DND-41 (cell line): Measurements from ENCODE around the gene CMBL.
"Not testable (repeated sequence)": the region's sequence is repeated elsewhere in the genome, so short reads cannot be mapped to it uniquely, and the experiment has no call there.

Experiments used
- ATAC-seq: fragments of 200-7000 bp; cut with Tn5 transposase; 3 replicates; pipeline ENCODE4 v1.9.1; 2021; ENCODE audit warnings: low read depth; ENCODE audit not compliant: insufficient read depth
- DNase-seq: peaks from one replicate; pipeline ENCODE4 v3.0.0-alpha.2; 2020
- H2AFZ ChIP-seq: 2 replicates; pipeline ENCODE4 v1.6.0; 2012; ENCODE audit warnings: low read depth, low read length
- H3K27ac ChIP-seq: 2 replicates; pipeline ENCODE4 v1.5.1; 2012; ENCODE audit warnings: low read length, inconsistent platforms
- H3K27me3 ChIP-seq: fragments of 200-600 bp; sonication (generic); 2 replicates; pipeline ENCODE4 v1.6.0; 2012; ENCODE audit warnings: low read length, mild to moderate bottlenecking, inconsistent platforms; ENCODE audit not compliant: insufficient read depth, poor library complexity
- H3K36me3 ChIP-seq: 2 replicates; pipeline ENCODE4 v1.5.1; 2012; ENCODE audit warnings: low read length, inconsistent platforms; ENCODE audit not compliant: insufficient read depth
- H3K4me1 ChIP-seq: 2 replicates; pipeline ENCODE4 v1.5.1; 2012; ENCODE audit warnings: mild to moderate bottlenecking, low read length; ENCODE audit not compliant: insufficient read depth
- H3K4me2 ChIP-seq: 2 replicates; pipeline ENCODE4 v1.6.0; 2012; ENCODE audit warnings: mild to moderate bottlenecking, moderate library complexity, low read length, inconsistent platforms; ENCODE audit not compliant: insufficient read depth
- H3K4me3 ChIP-seq, 2 experiments: fragments of 200-600 bp in 1 of 2; shearing (Covaris generic) in 1 of 2; 2 replicates each; pipeline ENCODE4 v1.5.1; 2012 to 2016; ENCODE audit warnings: inconsistent platforms in 2 of 2, low read length in 2 of 2, mild to moderate bottlenecking in 2 of 2, low read depth in 1 of 2, moderate library complexity in 1 of 2
- H3K79me2 ChIP-seq: 2 replicates; pipeline ENCODE4 v1.6.0; 2012; ENCODE audit warnings: low read length, inconsistent platforms; ENCODE audit not compliant: insufficient read depth
- H3K9ac ChIP-seq: 2 replicates; pipeline ENCODE4 v1.6.0; 2012; ENCODE audit warnings: low read depth, mild to moderate bottlenecking, inconsistent platforms, low read length, moderate library complexity
- H3K9me3 ChIP-seq: 2 replicates; pipeline ENCODE4 v1.5.1; 2012; ENCODE audit warnings: low read length, moderate library complexity, mild to moderate bottlenecking, inconsistent platforms; ENCODE audit not compliant: insufficient read depth, severe bottlenecking
- H4K20me1 ChIP-seq: 2 replicates; pipeline ENCODE4 v1.6.0; 2012; ENCODE audit warnings: low read length; ENCODE audit not compliant: insufficient read depth
- EZH2 ChIP-seq: IDR thresholded peaks from 3 replicates; pipeline ENCODE4 v1.6.1; 2012; ENCODE audit warnings: borderline replicate concordance, low read depth, mild to moderate bottlenecking, moderate library complexity, low read length, inconsistent platforms; ENCODE audit not compliant: severe bottlenecking
- TF ChIP-seq, protein P1 (sequence below): IDR thresholded peaks from 2 replicates; pipeline ENCODE4 v1.5.1; 2012; ENCODE audit warnings: borderline replicate concordance, low read length, moderate library complexity, mild to moderate bottlenecking; ENCODE audit not compliant: poor library complexity, severe bottlenecking; ENCODE audit errors: extremely low read depth

CMBL gene

DNA sequence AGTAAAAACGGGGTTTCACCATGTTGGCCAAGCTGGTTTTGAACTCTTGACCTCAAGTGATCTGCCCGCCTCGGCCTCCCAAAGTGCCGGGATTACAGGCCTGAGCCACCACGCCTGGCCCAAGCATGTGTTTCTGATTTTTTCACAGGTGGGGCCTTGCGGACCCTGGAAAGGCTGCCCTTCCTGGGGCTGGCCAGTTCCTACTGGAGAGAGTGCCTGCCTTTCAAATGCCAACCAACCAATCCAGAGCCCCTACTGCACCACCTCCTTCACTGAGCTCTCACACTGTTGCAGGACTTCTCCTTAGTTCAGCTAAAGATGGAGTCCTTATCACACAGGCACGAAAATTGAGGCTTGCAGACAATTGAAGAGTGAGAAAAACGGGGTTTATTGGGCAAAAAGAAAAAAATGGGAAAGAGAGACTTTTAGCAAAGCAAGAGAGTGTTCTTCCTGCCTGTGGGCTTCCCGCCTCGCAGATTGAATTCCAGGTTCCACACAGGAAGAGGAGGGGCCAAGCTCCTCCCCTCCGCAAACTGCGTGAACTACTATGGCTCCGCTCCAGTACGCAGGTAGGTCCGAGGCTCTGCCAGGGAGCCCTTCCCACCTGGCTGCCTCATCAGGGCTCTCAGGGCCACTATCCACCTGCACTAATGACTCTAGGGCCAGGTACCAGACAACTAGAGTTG is 8.3 kb upstream of the CMBL start:
- H3K27me3 ChIP-seq = no peaks in the 10 kb centered on the region
- no peaks in the 10 kb centered on the region for H3K79me2 ChIP-seq
- TF ChIP-seq, protein P1, sequence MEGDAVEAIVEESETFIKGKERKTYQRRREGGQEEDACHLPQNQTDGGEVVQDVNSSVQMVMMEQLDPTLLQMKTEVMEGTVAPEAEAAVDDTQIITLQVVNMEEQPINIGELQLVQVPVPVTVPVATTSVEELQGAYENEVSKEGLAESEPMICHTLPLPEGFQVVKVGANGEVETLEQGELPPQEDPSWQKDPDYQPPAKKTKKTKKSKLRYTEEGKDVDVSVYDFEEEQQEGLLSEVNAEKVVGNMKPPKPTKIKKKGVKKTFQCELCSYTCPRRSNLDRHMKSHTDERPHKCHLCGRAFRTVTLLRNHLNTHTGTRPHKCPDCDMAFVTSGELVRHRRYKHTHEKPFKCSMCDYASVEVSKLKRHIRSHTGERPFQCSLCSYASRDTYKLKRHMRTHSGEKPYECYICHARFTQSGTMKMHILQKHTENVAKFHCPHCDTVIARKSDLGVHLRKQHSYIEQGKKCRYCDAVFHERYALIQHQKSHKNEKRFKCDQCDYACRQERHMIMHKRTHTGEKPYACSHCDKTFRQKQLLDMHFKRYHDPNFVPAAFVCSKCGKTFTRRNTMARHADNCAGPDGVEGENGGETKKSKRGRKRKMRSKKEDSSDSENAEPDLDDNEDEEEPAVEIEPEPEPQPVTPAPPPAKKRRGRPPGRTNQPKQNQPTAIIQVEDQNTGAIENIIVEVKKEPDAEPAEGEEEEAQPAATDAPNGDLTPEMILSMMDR = no peak
- TF ChIP-seq EZH2 = no peak
- ATAC-seq = no peak
- H3K4me3 ChIP-seq = no peak overlapping the region
- H3K4me2 ChIP-seq = no peak overlapping the region
- H3K9ac ChIP-seq = no peak overlapping the region
- no peaks in the 10 kb centered on the region for H3K9me3 ChIP-seq
- H3K36me3 ChIP-seq = no peaks in the 10 kb centered on the region
- no peak overlapping the region for H2AFZ ChIP-seq
- no peaks in the 10 kb centered on the region for H4K20me1 ChIP-seq
- no peak overlapping the region for H3K27ac ChIP-seq
- H3K4me1 ChIP-seq = no peaks in the 10 kb centered on the region
- no peak for DNase-seq

DNA sequence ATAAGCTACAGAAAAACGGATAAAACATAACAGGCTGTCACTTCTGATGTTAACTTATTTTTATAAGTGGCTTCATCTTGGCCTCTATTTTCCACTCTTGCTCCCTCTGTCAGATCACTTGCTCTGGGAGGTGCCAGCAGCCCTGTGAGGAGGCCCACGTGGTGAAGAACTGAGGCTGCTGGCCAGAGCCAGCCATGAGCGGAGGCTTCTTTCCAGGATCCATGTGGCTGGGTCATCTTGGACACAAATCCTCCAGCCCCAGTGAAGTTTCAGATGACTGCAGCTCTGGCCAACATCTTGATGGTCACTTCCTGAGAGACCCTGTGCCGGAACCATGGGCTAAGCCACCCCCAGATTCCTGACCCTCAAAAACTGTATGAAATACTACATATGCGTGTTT is 7.5 kb upstream of the CMBL start:
- Histone ChIP-seq H3K27me3 (no peaks in the 10 kb centered on the region), H4K20me1 (no peaks in the 10 kb centered on the region), H3K4me1 (no peaks in the 10 kb centered on the region), H3K4me3 (no peak overlapping the region), H2AFZ (no peak overlapping the region), H3K27ac (no peak overlapping the region), H3K4me2 (no peak overlapping the region), H3K36me3 (no peaks in the 10 kb centered on the region), H3K9ac (no peak overlapping the region), H3K9me3 (no peaks in the 10 kb centered on the region), H3K79me2 (no peaks in the 10 kb centered on the region)
- ATAC-seq (no peak), DNase-seq (no peak)
- TF ChIP-seq, protein P1 = no peak
- no peak for TF ChIP-seq EZH2

DNA sequence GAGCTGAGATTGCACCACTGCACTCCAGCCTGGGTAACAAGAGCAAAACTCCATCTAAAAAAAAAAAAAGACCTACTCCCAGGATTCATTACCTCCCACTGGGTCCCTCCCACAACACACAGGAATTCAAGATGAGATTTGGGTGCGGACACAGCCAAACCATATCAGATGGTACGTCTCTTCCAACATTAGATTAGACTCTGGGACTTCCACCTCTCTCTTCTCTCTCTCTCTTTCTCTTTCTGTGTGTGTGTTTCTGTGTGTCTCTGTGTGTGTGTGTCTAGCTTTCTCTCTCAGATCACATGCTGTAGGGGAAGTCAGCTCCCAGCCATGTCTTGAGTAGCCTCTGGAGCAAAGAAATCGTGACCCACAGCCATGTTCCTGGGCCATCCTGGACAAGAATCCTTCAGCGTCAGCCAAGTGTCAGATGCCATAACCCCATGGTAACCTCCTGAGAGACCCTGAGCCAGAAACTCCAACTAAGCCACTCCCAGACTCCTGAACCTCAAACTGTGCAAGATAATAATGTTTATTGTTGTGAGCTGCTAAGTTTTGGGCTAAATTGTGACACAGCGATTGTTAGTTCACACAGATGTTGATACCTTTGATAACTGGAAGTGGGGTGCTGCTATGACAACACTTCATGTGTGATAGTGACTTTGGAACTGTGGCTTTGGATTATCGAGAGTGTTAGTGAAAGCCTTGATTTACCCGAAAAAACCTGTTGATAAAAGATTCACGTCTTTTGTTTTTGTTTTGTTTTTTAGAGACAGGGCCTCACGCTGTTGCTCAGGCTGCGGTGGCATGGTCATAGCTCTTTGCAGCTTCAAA is 4.1 kb upstream of the CMBL start:
- H3K4me2 ChIP-seq = no peak overlapping the region
- no peak overlapping the region for H3K4me3 ChIP-seq
- H3K9ac ChIP-seq = no peak overlapping the region
- no peaks in the 10 kb centered on the region for H3K9me3 ChIP-seq
- no peak overlapping the region for H2AFZ ChIP-seq
- no peaks in the 10 kb centered on the region for H3K4me1 ChIP-seq
- DNase-seq (no peak), ATAC-seq (no peak)
- no peaks in the 10 kb centered on the region for H3K27me3 ChIP-seq
- H3K79me2 ChIP-seq = no peaks in the 10 kb centered on the region
- TF ChIP-seq, protein P1 = no peak
- no peak for TF ChIP-seq EZH2
- H3K36me3 ChIP-seq = no peaks in the 10 kb centered on the region
- H4K20me1 ChIP-seq = no peaks in the 10 kb centered on the region
- H3K27ac ChIP-seq = no peak overlapping the region

DNA sequence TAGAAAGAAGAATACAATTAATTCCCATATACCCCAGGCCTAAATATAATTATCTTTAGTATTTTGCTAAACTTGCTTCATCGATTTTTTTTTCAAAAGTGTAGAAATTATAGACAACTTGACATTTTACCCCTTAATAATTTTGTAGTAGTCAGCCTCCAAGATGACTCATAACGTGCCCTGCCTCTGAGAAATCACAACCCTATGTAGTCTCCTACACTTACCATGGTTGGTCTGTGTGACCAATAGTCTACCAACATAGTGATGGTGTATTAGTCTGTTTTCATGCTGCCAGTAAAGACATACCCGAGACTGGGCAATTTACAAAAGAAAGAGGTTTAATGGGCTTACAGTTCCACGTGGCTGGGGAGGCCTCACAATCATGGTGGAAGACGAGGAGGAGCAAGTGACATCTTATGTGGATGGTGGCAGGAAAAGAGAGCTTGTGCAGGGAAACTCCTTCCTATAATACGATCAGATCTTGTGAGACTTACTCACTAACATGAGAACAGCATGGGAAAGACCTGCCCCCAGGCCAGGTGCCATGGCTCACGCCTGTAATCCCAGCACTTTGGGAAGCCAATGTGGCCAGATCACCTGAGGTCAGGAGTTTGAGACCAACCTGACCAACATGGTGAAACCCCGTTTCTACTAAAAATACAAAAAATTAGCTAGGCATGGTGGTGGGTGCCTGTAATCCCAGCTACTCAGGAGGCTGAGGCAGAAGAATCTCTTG is 3.3 kb upstream of the CMBL start:
- not testable (repeated sequence) for DNase-seq, H3K4me3 ChIP-seq, H3K79me2 ChIP-seq, ATAC-seq, H3K9ac ChIP-seq, H3K36me3 ChIP-seq, H3K27ac ChIP-seq, H3K9me3 ChIP-seq, H3K4me2 ChIP-seq, H3K27me3 ChIP-seq, H2AFZ ChIP-seq, H3K4me1 ChIP-seq, H4K20me1 ChIP-seq
